Non-pigmented ciliary epithelial cell (primary cell): Measurements from ENCODE around the gene ABCA1.

Experiments used
- DNase-seq: peaks from one replicate; pipeline ENCODE4 v3.0.0-alpha.2; 2010; ENCODE audit warnings: low read depth

ABCA1 gene

DNA sequence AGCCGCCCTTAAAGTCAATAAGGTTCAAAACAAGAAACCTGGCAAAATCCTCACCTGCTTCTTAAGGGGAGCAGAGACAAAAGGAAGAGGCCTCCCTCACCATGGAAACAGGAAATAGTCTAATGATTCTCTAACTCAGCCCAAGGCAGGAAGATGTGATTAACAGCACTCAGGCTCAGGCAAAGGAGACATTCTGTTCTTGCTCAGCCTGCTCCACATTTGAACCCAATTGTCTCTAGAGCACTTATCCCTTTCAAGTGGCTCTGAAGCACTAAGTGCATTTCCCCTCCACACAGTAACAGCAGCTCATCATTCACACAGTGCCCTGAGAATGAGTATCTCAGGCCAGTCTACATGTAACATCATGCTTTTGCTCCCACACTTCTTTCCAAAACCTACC, 91.7 kb downstream of the ABCA1 start:
- DNase-seq: no peak

DNA sequence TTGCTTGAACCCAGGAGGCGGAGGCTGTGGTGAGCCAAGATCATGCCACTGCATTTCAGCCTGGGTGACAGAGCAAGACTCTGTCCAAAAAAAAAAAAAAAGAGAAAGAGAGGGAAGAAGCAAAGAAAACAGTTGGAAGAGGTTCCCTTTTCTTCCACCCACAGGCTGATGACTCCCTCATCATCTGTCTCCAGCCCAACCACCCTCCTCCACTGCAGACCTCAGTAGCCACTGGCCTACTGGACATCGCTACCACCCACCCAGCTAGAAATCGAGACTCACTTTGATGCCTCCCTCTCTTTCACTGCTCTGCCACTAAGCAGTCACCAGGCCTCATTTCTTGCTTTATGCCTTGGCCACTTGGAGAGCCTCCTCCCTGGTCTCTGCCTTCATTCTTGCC, 92.8 kb downstream of the ABCA1 start:
- no peak for DNase-seq

DNA sequence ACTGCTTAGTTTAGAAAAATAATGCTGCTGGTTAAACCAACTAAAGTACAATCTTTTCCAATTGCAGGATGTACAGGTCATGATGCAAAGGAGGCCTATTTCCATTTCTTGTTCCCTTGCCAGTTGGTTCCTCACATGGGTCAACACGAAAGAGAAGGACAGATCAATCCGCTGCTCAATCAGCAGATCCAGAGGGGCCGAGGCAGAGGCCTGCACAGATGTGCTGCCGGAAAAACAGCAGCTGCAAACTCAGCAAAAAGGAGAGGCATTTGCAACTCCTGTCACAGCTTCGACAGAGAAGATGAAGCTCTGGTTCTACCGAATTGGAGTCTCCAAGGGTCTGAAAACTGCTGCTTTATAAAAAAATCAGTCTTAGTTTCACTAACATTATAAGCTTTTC, 94.3 kb downstream of the ABCA1 start:
- no peak for DNase-seq

DNA sequence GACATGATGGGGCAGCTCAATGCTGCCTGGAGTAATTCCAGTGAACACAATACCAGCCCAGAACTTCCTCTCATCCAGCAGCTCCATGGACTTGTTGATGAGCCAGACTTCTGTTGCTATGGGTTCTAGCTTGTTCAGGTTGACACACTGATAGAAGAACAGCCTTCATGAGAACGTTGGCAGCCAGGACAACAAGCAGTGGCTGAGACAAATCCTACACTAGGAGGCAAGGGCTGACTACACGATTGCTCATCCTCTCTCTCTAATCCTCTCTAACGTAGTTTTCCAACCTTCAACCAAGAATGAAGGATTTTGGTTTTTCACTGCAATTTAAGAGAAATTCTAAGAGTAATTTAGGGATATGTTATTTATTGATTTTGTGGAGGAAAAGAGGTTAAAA, 96.3 kb downstream of the ABCA1 start:
- peak; percentile 67 for DNase-seq

DNA sequence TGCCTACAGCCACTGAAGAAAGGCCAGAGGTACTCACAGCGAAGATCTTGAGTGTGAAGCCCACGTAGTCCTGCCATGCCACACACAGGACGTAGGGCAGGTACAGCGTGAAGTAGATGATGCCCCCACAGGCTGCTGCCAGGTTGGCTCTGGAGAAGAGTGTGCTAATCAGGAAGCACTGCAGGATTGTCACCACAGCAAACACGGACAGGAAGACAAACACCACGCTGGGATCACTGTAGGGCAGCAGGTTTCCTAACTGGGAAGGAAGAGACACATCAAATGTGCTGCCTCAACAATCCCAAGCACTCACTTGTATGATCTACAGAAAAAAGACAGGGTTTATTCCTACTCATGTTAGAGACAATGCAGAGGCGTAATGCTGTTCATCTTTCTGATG, 101.0 kb downstream of the ABCA1 start:
- DNase-seq: no peak

DNA sequence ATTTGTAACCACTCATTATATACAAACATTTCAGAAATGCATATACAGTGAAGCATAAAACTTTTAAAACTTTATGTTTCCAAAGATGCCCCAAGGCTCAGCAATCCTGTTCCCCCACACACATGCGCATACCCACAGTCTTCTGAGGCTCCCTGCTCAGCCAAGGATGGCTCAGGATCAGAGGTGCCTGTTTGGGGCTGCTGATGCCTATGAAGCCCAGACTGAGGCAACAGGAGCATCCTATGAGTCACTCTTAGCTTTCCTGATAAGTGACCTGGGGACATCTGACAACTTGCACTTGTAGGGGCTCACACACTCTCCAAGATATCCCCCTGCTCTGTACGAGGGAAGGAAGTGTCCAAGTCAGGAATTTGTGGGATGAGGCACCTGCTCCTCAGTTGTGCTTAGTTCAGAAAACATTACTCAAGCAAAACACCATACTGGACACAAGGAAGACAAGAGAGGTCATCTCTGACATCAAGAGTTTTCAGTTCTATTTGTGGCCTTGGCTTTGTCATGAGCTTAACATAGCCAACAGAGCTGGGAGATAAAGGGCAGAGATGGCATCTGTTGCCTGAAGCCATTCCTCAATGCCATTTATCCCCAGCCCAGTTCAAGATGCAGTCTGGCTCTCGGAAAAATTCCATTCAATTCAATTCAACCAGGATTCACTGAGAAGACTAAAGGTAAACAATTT, 101.7 kb downstream of the ABCA1 start:
- no peak for DNase-seq

DNA sequence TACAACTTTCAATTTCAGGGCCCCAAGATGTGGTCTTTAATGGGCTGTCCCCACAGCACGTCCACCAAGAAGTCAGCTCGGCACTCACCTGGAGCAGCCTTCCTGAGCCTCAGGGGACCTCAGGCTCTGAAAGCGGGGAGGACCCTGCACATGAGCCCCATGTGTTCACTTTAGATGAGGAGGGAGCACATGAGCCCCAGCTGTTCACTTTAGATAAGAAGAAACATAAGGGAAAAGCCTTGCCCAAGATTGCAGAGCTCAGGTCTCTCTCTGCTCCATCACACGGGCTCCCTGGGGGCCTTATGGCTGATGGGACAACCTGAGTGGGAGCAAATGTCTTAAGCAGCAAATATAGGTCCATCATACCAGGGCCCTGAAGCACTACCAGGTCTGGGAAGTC, 107.6 kb downstream of the ABCA1 start:
- DNase-seq: no peak

DNA sequence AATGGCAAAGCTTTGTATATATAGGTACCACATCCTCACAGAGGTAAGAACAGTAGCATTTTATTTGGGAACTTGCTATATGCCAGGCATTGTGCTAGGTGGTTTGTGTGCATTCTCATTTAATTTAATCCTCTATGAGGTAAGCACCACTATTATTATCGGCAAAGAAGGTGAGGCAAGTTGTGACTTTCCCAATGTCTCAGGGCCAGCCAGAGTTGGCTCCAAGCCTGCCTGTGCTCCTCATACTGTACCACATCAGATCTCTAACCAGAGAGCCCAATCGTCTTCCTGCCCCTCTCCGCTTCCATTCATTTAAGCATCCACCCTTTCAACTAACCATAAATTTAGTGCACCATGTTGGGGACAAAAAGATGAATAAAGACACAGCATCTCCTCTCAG, 108.9 kb downstream of the ABCA1 start:
- no peak for DNase-seq

DNA sequence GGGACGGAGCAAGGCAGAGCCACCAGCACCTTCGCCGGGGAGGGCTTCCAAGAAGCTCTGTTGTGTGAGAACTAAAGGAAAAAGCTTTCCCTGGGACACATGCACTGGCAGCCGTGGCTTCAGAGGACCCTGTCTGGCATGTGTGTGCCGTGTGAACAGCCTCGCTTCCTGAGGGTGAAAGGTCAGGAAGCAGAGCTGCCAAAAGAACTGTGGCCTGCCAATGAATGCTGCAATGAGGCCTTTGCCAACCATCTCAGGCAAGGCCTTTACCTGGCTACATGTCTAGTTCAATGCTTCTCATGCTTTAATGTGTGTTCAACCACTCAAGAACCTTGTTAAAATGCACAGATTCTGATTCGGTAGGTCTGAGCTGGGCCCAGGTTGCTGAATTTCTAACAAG, 110.5 kb downstream of the ABCA1 start:
- no peak for DNase-seq

DNA sequence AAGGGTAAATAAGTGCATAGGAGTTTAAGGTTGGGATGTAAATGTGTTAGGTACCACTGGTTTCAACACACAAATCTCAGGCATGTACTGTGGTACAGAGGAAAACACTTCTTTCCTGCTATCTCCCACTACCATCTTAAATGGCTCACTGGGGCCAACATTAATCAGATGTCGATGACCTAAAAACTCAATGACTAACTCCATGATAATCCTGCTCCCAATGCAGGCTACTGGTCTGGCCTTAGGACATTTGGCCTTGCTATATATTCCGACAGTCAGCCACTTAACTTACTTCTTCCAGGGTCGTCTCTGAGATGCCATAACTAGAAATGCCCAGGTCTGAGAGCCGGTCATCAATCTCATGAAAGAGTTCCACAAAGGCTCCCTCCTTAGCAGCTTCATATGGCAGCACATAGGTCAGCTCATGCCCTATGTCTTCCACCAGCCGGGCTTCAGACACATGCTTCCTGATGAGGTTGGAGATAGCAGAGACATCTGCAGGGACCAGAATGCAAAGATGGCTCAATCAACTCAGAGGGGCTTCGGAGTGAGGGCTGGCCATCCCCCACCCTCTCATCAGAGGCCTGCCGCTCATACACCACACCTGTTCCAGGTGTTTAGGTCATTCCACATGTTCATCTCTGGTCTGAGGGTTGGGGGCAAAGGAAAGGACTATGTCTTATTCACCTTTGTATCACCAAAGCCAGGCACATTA, 111.9 kb downstream of the ABCA1 start:
- no peak for DNase-seq

DNA sequence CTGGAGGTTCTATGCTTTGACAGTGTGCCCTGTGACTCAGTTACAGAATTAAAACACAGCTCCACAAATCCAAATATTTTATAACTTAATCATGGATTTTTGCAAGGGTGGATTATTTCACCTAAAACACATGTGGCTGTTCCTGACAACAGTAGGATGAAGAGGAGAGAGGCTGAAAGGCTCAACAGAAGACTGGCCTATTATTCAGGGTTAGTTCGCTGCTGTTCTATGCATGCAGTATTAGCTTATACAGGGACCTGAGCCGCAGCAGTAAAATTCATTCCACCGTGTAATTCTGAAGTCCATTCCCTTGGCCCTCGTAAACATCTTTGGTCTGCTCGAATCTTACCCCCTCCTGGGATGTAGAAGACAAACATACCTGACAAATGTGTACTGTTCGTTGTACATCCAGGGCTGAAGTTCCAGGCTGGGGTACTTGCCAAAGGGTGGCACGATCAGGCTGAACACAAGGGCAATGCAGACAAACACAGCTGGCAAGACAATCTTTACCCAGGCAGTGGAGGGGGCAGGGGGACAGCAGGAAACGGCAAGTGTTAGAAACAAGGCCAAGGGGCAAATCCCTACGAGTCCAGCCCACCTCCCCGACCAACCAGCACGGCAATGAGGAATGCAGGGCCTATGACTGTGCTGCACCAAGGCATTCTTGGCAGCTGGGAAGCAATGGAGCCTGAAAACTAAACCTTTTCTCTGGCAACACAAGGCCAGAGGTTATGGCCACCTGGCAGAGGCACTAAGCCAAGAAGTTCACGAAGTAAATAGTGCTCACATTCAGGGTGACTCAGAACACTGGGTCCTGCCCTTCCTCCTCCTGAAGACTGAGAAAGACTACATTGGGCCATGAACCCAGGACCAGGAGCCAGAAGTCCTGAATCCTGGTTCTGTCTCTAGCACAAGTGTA, 117.3 kb downstream of the ABCA1 start:
- no peak for DNase-seq

DNA sequence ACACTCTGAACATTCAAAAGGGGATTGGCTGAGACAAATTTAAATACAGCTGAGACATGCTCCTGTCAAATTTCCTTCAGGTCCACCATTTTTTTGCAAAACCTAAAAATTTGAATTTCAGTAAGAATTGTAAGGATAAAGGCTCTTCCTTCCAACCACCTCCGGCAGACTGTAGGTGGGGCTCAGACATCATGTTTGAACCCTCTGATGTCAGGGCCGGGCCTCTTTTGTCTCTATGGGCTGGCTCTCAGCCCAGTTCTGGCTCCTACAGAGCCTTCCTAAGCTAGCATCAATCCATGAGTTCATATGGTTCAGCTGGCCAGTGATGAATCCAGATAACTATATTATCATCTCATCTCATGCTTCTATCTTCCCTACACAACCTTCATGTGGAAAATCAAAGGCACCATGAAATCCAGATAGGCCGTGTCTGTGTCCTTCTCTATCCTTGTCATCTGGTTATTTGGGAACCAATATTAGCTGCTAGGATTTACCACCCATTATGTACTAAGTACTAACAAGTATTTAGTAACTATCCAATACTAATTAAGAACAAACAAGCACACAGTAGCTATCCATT, 119.8 kb downstream of the ABCA1 start:
- DNase-seq: no peak

DNA sequence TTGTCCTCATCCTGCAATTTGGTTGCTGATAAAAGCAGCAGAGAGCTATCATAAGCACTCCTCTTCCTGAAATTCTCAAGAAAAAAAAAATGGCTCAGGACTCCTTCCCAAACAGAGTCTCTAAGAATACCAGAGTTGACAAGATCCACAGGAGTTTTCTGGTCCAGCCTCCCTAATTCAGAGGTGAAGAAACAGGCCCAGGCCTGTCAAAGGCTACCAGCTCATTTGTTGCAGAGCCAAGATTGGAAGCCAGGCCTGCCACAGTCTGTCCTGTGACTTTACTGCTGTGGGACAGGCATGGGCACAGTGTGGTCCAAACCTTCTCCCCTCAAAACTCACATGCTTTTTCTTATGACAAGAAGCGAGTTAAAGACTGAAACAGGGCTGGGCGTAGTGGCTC, 122.5 kb downstream of the ABCA1 start:
- no peak for DNase-seq

DNA sequence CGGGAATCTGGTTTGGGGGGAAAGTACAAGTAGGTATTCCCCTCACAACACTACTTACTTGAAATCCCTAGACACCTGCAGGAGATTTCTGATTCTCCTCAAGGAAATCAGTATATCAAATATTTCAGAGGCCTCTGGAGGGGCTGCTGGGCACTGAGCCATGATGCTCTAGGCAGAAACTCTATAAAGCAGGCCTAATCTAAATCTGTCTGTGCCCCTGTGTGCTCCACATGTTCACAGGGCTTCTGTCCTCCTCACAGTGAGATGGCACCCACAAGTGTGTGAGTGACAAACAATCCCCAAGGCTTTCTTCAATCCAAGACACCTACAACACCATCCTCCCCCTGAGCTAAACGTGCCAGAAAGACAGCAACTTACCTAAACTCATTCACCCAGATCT, 125.0 kb downstream of the ABCA1 start:
- no peak for DNase-seq

DNA sequence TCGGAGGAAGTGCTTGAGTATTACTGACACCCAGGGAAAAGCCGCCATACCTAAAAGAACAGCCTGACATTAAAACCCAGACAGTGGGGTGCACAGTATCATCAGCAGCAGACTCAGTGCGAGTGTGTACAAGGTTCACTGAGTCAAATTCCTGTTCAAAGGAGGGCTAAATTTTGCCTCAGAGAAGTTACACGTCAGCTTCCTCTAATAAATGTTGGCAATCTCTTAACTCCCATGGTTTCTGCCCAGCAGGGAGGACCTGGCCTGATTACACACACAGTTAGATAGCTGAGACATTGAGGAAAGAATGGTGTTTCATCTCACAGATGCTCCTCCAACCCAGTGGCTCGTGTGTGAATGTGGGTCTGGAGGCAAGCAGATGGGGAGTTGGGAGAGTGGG, 125.8 kb downstream of the ABCA1 start:
- peak; percentile 42 for DNase-seq

DNA sequence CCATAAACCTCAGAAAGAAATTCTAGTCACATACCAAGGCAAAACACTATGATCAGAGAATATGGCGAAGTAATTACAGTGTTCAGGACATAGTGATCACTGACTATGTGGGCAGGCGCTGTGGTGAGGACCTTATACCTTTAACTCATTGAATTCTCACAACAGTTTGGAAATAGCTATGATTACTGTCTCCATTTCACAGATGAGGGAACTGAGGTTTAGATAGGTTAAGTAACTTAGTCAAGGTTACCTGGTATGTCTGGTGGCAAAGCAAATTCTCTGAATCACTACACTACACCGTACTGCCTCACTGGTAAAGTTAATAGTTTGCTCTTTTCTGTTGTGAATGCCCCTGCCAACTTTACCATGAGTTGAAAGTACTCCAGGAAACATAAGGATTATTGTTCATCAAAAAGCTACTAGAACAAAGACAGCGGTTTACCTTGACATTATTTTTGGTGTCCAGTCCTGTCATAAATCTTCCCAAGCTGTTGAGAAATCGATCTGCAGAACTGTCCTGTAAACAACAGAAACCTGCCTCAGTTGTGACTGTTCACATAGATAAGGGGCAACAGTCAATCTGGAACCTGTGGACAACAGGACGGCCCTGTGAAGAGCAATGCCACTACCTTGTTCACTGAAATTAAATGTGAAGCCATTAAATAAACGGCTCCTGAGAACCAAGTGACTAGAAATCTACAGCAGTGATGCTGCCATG, 127.7 kb downstream of the ABCA1 start:
- no peak for DNase-seq

DNA sequence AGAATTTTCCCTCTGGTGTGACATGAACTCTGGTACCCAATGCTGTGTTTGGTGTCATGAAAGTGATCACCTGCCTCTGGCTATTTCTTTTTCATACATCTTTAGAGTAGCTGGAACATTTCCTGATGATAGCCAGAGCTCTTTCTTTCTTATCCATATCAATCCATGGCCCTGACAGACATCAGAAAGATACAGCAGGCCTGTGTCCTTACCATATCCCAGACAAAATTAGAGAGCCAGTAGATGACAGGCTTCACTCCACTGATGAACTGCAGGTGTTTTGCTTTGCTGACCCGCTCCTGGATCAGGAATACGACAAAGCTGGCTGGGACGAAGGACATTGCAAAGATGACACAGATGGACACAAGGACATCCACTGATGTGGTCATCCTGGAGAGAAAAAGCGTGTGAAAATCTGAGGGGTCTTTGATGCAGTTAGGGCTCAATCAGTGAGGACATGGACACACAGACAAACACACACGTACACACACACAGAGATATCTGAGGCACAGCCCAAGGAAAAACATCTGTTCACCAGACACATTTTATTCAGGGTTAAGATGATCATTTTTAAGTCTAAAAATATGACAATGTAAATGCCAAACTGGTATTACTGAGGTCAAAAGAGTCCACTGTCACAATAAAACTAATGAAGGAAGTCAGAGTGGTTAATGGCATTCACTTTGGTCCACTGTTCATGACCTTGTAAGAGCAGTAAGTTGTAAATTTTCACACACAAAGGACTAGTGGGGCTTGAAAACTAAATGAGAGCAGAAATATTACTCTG, 129.6 kb downstream of the ABCA1 start:
- no peak for DNase-seq

DNA sequence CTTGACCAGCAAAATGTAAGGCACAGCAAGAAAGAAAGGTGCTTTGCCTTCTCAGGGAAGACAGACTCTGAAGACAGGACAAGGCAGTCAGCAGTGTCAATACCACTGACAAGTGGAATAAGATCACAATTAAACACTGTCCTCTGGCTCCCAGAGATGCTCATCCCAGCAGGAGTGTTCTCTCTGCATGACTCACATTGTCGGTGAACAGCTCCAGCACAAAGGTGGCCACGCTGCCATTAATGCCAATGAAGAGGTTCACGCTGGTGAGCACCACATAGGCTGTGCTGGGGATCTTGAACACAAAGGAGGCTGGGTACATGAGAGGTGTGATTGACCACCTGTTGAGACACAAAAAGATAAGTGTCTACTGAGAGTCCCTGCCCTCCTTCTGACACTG, 132.1 kb downstream of the ABCA1 start:
- DNase-seq: no peak

DNA sequence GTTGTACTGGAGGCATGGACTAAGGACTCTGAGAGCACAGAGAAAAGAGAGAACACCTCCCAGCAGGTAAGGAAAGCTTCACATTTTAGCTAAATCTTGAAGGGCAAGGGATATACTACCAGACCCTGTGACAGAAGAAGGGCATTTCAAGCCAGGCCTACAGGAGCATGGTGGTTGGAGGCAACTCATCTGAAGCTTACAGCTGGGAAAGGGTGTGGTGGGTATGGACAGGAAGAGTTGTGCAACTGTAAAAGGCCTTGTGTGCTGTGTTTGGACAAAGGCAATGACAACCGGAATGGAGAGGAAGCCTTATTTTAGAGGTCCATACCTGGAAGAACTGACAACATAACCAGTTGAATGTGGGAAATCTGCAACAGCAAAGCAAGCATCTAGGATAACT, 132.9 kb downstream of the ABCA1 start:
- DNase-seq: no peak

DNA sequence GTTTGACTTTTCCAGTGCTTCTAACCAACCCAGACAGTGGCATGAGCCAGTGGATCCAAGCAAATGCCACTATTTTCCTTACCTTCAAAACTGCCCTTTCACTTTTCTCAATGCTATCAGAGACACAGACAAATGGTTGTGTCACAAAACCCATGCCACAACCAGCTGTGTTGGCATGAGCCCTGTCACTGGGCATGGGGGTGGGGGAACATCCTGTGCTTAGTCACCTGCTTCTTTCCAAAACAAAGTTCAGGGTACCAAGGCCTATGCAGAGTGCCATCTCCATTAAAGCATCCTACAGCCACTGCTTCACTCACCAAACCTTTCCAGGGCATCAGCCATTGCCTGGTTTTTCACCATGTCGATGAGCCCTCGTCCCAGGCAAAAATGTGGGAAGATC, 133.9 kb downstream of the ABCA1 start:
- no peak for DNase-seq

DNA sequence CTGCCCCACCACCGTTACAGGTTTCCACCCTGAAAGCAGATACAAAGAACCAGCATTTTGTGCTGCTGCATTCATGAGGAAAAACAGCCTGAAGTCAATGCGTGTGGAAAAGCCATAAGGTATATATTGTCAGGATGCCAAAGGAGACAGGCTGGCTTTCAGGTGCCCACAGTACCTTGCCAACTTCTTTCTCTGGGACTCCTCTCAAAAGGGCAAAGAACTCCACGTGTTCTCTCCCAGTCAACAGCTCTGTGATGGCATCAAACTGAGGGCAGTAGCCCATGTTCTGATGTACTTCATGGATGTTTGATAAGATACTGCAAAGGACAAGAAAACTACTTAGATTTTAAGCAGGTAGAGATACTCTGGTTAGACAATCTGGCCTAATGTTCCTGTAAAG, 139.7 kb downstream of the ABCA1 start:
- DNase-seq: no peak
